Right lobe of liver (tissue), 4 donors: Measurements from ENCODE around the gene GPR39.

Experiments used
- POLR2A ChIP-seq: fragments of 450-650 bp; IDR thresholded peaks from one replicate; pipeline ENCODE4 v1.6.1; 2017; ENCODE audit warnings: antibody characterized with exemption, mild to moderate bottlenecking
- TF ChIP-seq, protein P1 (sequence below), 4 donors: fragments of 200-600 bp in 3 of 4; fragments of 450-650 bp in 1 of 4; IDR thresholded peaks; one replicate each; pipeline versions ENCODE4 v1.5.1 to v1.8.0; 2016 to 2022; ENCODE audit warnings: antibody characterized with exemption in 4 of 4, mild to moderate bottlenecking in 2 of 4
- donor health status: DM: no; HTN: no; CAD: no.
- donor health status: DM: no; HTN: no; CAD: no.
- donor health status: DM: no; HTN: yes; CAD: no.

DNA sequence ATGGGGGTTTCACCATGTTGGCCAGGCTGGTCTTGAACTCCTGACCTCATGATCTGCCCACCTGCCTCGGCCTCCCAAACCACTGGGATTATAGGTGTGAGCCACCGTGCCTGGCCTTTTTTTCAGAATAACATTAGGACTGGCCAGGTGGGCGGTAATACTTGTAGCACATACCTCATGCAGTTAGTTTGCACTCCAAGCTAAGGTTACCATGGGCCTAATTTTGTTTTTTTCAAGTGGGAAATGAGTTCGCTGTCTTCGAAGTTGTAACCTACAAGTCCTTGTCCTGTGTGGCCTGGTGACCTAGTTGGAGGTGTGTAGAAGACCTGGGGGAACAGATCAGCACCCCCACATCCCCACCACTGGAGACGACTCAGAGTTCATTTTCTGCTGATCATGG is 178.6 kb downstream of the GPR39 start:
- TF ChIP-seq, protein P1, sequence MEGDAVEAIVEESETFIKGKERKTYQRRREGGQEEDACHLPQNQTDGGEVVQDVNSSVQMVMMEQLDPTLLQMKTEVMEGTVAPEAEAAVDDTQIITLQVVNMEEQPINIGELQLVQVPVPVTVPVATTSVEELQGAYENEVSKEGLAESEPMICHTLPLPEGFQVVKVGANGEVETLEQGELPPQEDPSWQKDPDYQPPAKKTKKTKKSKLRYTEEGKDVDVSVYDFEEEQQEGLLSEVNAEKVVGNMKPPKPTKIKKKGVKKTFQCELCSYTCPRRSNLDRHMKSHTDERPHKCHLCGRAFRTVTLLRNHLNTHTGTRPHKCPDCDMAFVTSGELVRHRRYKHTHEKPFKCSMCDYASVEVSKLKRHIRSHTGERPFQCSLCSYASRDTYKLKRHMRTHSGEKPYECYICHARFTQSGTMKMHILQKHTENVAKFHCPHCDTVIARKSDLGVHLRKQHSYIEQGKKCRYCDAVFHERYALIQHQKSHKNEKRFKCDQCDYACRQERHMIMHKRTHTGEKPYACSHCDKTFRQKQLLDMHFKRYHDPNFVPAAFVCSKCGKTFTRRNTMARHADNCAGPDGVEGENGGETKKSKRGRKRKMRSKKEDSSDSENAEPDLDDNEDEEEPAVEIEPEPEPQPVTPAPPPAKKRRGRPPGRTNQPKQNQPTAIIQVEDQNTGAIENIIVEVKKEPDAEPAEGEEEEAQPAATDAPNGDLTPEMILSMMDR (IDR thresholded peaks at IDR 0.05) = no peak
- TF ChIP-seq POLR2A = no peak
